GM12878 (cell line): ENCODE measurements around the gene CELSR3. TPM values are rescaled to one million over a fixed set of nuclear protein-coding genes. Genes with fewer than 3 reads are reported as not detected.

Experiments
- ATF2 ChIP-seq: IDR thresholded peaks from 2 replicates; pipeline ENCODE4 v1.6.1; 2012; ENCODE audit warnings: low read length, inconsistent platforms
- BMI1 ChIP-seq: fragments of 450-650 bp; IDR thresholded peaks from 2 replicates; pipeline ENCODE4 v1.6.1; 2016; ENCODE audit warnings: mild to moderate bottlenecking, moderate library complexity, borderline replicate concordance
- EED ChIP-seq: sonication (generic); IDR thresholded peaks from 2 replicates; pipeline ENCODE4 v1.6.1; 2016; ENCODE audit warnings: antibody characterized with exemption, low read depth
- FOS ChIP-seq: IDR thresholded peaks from 3 replicates; pipeline ENCODE4 v1.6.1; 2011; ENCODE audit warnings: borderline replicate concordance; ENCODE audit not compliant: insufficient read length; ENCODE audit errors: extremely low read depth
- HCFC1 ChIP-seq: fragments of 150-350 bp; IDR thresholded peaks from 2 replicates; pipeline ENCODE4 v1.6.1; 2014; ENCODE audit warnings: low read length
- IKZF2 ChIP-seq, 2 experiments: fragments of 450-650 bp; IDR thresholded peaks; 2 replicates each; pipeline ENCODE4 v1.6.1; 2017; ENCODE audit warnings: mild to moderate bottlenecking in 2 of 2, moderate library complexity in 2 of 2
- KAT2A ChIP-seq: conservative IDR thresholded peaks from 2 replicates; pipeline ENCODE4 v1.6.1; 2011; ENCODE audit warnings: low read depth, low read length; ENCODE audit not compliant: control insufficient read depth
- LARP7 ChIP-seq: fragments of 450-650 bp; IDR thresholded peaks from 2 replicates; pipeline ENCODE4 v1.6.1; 2017; ENCODE audit warnings: mild to moderate bottlenecking
- NFYB ChIP-seq: IDR thresholded peaks from 2 replicates; pipeline ENCODE4 v1.6.1; 2011; ENCODE audit warnings: low read depth, mild to moderate bottlenecking, low read length, improper control_type of control experiment, moderate library complexity; ENCODE audit not compliant: insufficient read depth
- NR2F1 ChIP-seq: fragments of 450-650 bp; conservative IDR thresholded peaks from 2 replicates; pipeline ENCODE4 v1.6.1; 2017; ENCODE audit warnings: mild to moderate bottlenecking
- POLR2AphosphoS5 ChIP-seq: IDR thresholded peaks from 2 replicates; pipeline ENCODE4 v1.6.1; 2011; ENCODE audit warnings: mild to moderate bottlenecking, low read length, inconsistent platforms
- RAD21 ChIP-seq: IDR thresholded peaks from 2 replicates; pipeline ENCODE4 v1.6.1; 2011; ENCODE audit warnings: mild to moderate bottlenecking, low read depth, low read length, moderate library complexity; ENCODE audit not compliant: insufficient read depth
- RELA ChIP-seq: fragments of 450-650 bp; IDR thresholded peaks from 2 replicates; pipeline ENCODE4 v1.8.0; 2014; ENCODE audit warnings: borderline replicate concordance; ENCODE audit not compliant: partially characterized antibody
- SMAD1 ChIP-seq: fragments of 450-650 bp; IDR thresholded peaks from 2 replicates; pipeline ENCODE4 v1.6.1; 2018; ENCODE audit warnings: mild to moderate bottlenecking, low read depth; ENCODE audit not compliant: partially characterized antibody
- TAF1 ChIP-seq: IDR thresholded peaks from 2 replicates; pipeline ENCODE4 v1.6.1; 2011; ENCODE audit warnings: mild to moderate bottlenecking, low read depth, low read length, borderline replicate concordance
- YBX1 ChIP-seq: fragments of 450-650 bp; IDR thresholded peaks from 2 replicates; pipeline ENCODE4 v1.6.1; 2016; ENCODE audit warnings: antibody characterized with exemption
- ZBTB11 ChIP-seq: fragments of 450-650 bp; formaldehyde crosslinking; IDR thresholded peaks from 2 replicates; pipeline ENCODE4 v1.5.0; 2022; ENCODE audit warnings: mild to moderate bottlenecking, missing genetic modification characterization
- ZSCAN29 ChIP-seq: fragments of 450-650 bp; IDR thresholded peaks from 2 replicates; pipeline ENCODE4 v1.6.1; 2017; ENCODE audit warnings: mild to moderate bottlenecking, moderate library complexity
- polyA plus RNA-seq, 11 experiments: library from polyadenylated mRNA; depleted of rRNA in 4 of 11; unstranded in 6 of 11; stranded (reverse) in 5 of 11; fragments of >200 nt; fragmentation: Nextera tagmentation in 4 of 11; fragmentation: Illumina TruSeq in 1 of 11; extraction: Ambion mirVana in 4 of 11; extraction: Trizol in 1 of 11; gene quantifications; 1 replicate in 1 of 11; 2 replicates in 10 of 11; pipeline versions ENCODE4 v1.2.1 to v1.2.3, GENCODE V29; 2011 to 2016; ENCODE audit warnings: inconsistent platforms in 2 of 11, missing spikeins in 2 of 11, low read depth in 1 of 11
- total RNA-seq, 4 experiments: library from RNA; depleted of rRNA in 3 of 4; stranded (reverse); fragments of >200 nt in 3 of 4; fragmentation: Illumina TruSeq in 1 of 4; extraction: Trizol in 1 of 4; gene quantifications; 2 replicates each; pipeline versions ENCODE4 v1.2.1 to v1.2.3, GENCODE V29; 2013 to 2021
- TF ChIP-seq, protein P1 (sequence below): IDR thresholded peaks from 2 replicates; pipeline ENCODE4 v1.6.1; 2011; ENCODE audit warnings: borderline replicate concordance, low read depth, mild to moderate bottlenecking, moderate library complexity, low read length; ENCODE audit not compliant: insufficient read depth, poor library complexity, severe bottlenecking
- TF ChIP-seq, protein P2 (sequence below): IDR thresholded peaks from 2 replicates; pipeline ENCODE4 v1.6.1; 2011; ENCODE audit warnings: low read depth, mild to moderate bottlenecking, low read length, moderate library complexity, borderline replicate concordance; ENCODE audit errors: extremely low read depth

CELSR3 gene
- total and polyA plus RNA-seq, 10 of the 15 experiments (the other 5 are each of a cell fraction or from before 2014, with no cell fraction given): 0.08 to 1.6 (median 0.57) TPM

GRCh38 chr3:48635222-48636021 lies 27.3 kb downstream of the CELSR3 start, which contains the start of gene SLC26A6 (continued):
- TF ChIP-seq ATF2: no peak
- peak; percentile 87 for TF ChIP-seq LARP7
- TF ChIP-seq RAD21: peak; percentile 43
- no peak for TF ChIP-seq BMI1
- TF ChIP-seq RELA: no peak
- TF ChIP-seq IKZF2 (IDR thresholded peaks at IDR 0.05): peak in 1 of 2 experiments; percentile 50; a peak in 2 of 4 replicates
- peak; percentile 96 for TF ChIP-seq NFYB
- TF ChIP-seq SMAD1: no peak
- TF ChIP-seq KAT2A: no peak
- peak; percentile 82 for TF ChIP-seq NR2F1
- TF ChIP-seq HCFC1: no peak
- no peak for TF ChIP-seq FOS
- TF ChIP-seq YBX1: no peak
- TF ChIP-seq POLR2AphosphoS5: peak; percentile 65; the same call in 1 of the 2 replicates
- TF ChIP-seq, protein P1, sequence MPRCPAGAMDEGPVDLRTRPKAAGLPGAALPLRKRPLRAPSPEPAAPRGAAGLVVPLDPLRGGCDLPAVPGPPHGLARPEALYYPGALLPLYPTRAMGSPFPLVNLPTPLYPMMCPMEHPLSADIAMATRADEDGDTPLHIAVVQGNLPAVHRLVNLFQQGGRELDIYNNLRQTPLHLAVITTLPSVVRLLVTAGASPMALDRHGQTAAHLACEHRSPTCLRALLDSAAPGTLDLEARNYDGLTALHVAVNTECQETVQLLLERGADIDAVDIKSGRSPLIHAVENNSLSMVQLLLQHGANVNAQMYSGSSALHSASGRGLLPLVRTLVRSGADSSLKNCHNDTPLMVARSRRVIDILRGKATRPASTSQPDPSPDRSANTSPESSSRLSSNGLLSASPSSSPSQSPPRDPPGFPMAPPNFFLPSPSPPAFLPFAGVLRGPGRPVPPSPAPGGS: no peak
- TF ChIP-seq ZSCAN29: no peak
- no peak; the same call in 1 of the 2 replicates for TF ChIP-seq TAF1
- TF ChIP-seq EED: peak; percentile 39
- TF ChIP-seq, protein P2, sequence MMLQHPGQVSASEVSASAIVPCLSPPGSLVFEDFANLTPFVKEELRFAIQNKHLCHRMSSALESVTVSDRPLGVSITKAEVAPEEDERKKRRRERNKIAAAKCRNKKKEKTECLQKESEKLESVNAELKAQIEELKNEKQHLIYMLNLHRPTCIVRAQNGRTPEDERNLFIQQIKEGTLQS: no peak
- no peak for TF ChIP-seq ZBTB11 (CRISPR knock-in tag)
